GM18499 (cell line): ENCODE data around the gene FBXO8.
"Not testable (repeated sequence)": the region's sequence is repeated elsewhere in the genome, so short reads cannot be mapped to it uniquely, and the experiment has no call there.

Experiments
- ATAC-seq: cut with Tn5 transposase; IDR thresholded peaks from one replicate; pipeline ENCODE4 v1.9.1; 2021; ENCODE audit warnings: moderate number of reproducible peaks; ENCODE audit not compliant: insufficient read depth, unreplicated experiment

Gene FBXO8

DNA sequence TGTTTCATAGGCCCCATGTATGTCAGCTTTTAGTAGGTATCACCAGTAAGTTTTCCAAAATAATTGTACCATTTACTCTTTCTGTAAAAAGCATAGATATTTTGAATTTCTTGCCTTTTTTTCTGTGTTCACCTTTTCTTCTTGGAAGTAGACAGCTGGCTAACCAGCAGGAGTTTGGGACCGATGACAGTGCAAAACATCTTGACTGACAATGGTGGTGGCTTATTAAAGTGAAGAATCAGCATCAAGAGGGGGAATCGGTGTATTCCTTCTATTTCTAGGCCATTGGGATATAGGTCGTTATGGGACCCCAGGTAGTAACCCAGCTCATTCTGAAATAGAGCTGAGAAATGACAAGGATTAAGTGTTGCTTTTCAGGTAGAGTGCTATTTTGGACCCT, 3.4 kb upstream of the FBXO8 start:
- no peak for ATAC-seq

- no peak for ATAC-seq
These were observed 1.0 kb upstream of the FBXO8 start for GRCh38 chr4:174284487-174284886.

GRCh38 chr4:174282836-174283506, 496 bp downstream of the FBXO8 start:
- ATAC-seq, result peak; percentile 98

GRCh38 chr4:174281901-174282300, 1.6 kb downstream of the FBXO8 start:
- no peak for ATAC-seq

- ATAC-seq, result no peak
These were observed 2.2 kb downstream of the FBXO8 start for GRCh38 chr4:174281182-174281737.

- no peak for ATAC-seq
These were observed 3.9 kb downstream of the FBXO8 start for GRCh38 chr4:174279433-174280155.

DNA sequence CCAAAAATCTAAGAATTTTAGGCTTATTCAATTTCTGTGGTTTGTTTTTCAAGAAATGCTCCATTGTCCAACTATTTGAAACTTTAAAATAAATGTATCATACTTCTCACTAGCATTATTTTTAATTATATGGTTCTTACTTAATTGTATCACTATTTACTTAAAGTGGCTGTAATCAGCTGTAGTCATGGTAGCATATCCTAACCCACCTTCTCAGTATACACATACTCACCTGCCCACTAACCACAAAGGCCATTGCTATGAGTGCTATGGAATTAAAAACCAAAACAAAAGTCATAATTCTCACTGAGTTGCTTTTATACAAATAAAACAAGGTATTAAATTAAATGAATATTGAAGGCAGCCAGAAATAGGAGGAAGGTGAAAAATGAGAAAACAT, 5.0 kb downstream of the FBXO8 start:
- no peak for ATAC-seq

GRCh38 chr4:174277433-174277832, 6.0 kb downstream of the FBXO8 start:
- no peak for ATAC-seq

DNA sequence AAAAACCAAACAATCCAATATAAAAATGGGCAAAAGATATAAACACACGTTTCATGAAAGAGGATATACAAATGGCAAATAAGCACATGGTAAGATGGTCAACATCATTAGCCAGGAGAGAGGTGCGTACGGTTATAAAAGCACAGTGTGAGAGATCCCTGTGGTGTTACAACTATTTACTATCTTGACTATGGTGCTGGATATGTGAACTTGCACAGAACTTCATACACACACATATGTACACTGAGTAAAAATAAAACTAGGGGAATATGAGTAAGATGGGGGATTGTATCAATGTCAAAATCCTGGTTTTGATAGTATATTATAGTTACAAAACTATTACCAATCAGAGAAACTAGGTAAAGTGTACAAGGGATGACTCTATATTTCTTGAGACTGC, 8.4 kb downstream of the FBXO8 start:
- no peak for ATAC-seq

GRCh38 chr4:174274436-174274835, 9.0 kb downstream of the FBXO8 start:
- ATAC-seq, result no peak

- no peak for ATAC-seq
These were observed 9.5 kb downstream of the FBXO8 start for GRCh38 chr4:174273930-174274329.

DNA sequence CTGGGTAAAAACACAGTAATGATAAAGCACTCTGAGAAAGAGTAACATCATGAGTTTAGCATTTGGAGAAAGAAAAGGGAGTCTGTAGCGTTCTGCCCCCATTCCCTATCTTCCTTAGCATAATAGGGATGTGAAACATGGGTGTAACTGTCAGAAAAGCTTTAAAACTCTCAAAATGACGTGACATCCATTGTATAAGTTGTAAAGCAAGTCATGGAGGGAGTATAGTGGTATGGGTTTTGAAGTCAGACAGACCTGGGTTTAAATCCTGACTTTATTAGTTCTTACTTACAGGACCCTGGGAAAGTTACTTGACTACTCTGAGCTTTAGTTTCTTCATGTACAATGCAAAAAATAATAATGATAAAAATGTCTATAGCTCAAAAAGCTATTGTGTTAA, 17.1 kb downstream of the FBXO8 start:
- ATAC-seq, result no peak

GRCh38 chr4:174265916-174266315, 17.6 kb downstream of the FBXO8 start:
- no peak for ATAC-seq

DNA sequence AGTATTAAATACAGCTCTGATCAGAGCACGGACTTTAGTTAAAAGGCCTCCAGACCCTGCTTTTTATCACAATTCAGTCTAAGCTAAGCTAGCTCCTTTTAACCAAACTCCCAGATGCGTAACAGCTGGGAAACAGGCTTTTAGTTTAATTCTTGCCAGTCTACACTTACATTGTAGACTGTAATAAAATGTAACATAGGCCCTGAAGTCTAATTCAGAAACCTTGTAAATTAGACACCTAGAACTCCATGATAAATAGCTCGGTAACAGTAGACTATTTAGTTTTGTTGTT, 20.1 kb downstream of the FBXO8 start:
- no peak for ATAC-seq

- no peak for ATAC-seq
These were observed 20.6 kb downstream of the FBXO8 start for GRCh38 chr4:174262624-174263444.

- ATAC-seq, result not testable (repeated sequence)
These were observed 22.0 kb downstream of the FBXO8 start for GRCh38 chr4:174261432-174261831.

GRCh38 chr4:174260099-174260498, 23.4 kb downstream of the FBXO8 start:
- no peak for ATAC-seq

DNA sequence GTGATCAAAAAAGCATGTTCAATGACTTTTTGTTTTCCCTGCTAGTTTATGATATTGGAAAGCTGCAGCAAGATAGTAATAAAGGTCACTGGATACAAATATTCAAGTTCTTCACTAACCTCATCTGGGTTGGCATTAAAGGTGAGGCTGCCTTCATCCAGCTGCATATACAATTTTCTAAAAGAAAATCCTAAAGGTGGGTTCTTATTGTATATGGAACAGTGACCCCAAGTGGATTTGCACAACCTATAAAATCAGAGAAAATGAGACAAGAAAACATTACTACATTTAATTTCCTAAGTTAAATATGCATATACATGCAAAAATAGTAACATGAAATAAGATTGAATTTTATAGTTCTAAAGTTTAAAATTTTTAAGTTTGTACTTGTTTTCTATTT, 23.9 kb downstream of the FBXO8 start:
- ATAC-seq, result no peak

- ATAC-seq, result no peak
These were observed 27.2 kb downstream of the FBXO8 start for GRCh38 chr4:174256277-174256713.

DNA sequence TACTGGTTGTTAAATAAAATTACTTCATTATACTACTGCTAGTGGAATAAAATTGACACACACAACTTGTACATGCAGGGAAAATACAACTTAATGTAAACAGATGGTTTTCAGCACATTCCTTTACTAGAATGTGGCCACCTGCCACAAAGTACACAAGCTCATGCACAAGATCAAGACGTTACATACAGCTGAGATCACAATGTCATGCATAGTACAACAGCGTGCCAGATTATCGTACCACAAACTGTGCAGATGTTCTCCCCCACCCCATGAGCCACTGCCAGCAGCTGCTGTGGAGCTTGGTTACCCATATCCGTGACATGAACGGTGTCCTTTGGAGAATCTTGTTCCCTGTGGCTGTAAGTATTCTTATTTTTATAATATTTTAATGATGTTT, 27.7 kb downstream of the FBXO8 start:
- no peak for ATAC-seq

- ATAC-seq, result no peak
These were observed 28.1 kb downstream of the FBXO8 start for GRCh38 chr4:174255374-174255773.
